A204.1 (cell line): ENCODE data around the gene TRIM10.

ENCODE experiments used
- FAIRE-seq: peaks from 2 replicates; lab custom pipeline; 2012; peaks lifted over from hg19 to GRCh38; lab: Jason Lieb, UNC

Gene TRIM10

GRCh38 chr6:30160785-30161531, at the start of gene TRIM10:
Gene TRIM10 (minus strand): TSS chr6:30161211. CDS start chr6:30160858, 353 bp downstream.
- FAIRE-seq = no peak

GRCh38 chr6:30207619-30208295, 46.7 kb upstream of the TRIM10 start:
- no peak for FAIRE-seq

GRCh38 chr6:30206799-30207618, 46.0 kb upstream of the TRIM10 start:
- no peak for FAIRE-seq

- FAIRE-seq = no peak
Observed at GRCh38 chr6:30206152-30206551, 45.1 kb upstream of the TRIM10 start.

- FAIRE-seq = no peak
Observed at GRCh38 chr6:30204116-30204515, 43.1 kb upstream of the TRIM10 start.

GRCh38 chr6:30202366-30202765, 41.4 kb upstream of the TRIM10 start:
- FAIRE-seq = no peak

GRCh38 chr6:30200551-30201281, 39.7 kb upstream of the TRIM10 start:
- FAIRE-seq = no peak

GRCh38 chr6:30198166-30199084, 37.4 kb upstream of the TRIM10 start:
- FAIRE-seq = no peak

- no peak for FAIRE-seq
Observed at GRCh38 chr6:30196376-30196775, 35.4 kb upstream of the TRIM10 start.

- FAIRE-seq = no peak
Observed at GRCh38 chr6:30195951-30196350, 34.9 kb upstream of the TRIM10 start.

- FAIRE-seq = no peak
Observed at GRCh38 chr6:30194797-30195690, 34.0 kb upstream of the TRIM10 start.

GRCh38 chr6:30192076-30192475, 31.1 kb upstream of the TRIM10 start:
- FAIRE-seq = no peak

GRCh38 chr6:30188541-30188940, 27.5 kb upstream of the TRIM10 start:
- FAIRE-seq = no peak

GRCh38 chr6:30185846-30186484, 25.0 kb upstream of the TRIM10 start:
- FAIRE-seq = no peak

GRCh38 chr6:30184417-30185031, 23.5 kb upstream of the TRIM10 start:
- no peak for FAIRE-seq

GRCh38 chr6:30180145-30180544, 19.1 kb upstream of the TRIM10 start:
- no peak for FAIRE-seq

- no peak for FAIRE-seq
Observed at GRCh38 chr6:30178837-30179236, 17.8 kb upstream of the TRIM10 start.

- FAIRE-seq = no peak
Observed at GRCh38 chr6:30175765-30176164, 14.8 kb upstream of the TRIM10 start.

- no peak for FAIRE-seq
Observed at GRCh38 chr6:30172681-30173080, 11.7 kb upstream of the TRIM10 start.
